Central memory CD4-positive, alpha-beta T cell (primary cell): Measurements from ENCODE around the gene HMX1.

Experiments
- DNase-seq: peaks from one replicate; pipeline ENCODE4 v3.0.0; 2022

HMX1 gene

DNA sequence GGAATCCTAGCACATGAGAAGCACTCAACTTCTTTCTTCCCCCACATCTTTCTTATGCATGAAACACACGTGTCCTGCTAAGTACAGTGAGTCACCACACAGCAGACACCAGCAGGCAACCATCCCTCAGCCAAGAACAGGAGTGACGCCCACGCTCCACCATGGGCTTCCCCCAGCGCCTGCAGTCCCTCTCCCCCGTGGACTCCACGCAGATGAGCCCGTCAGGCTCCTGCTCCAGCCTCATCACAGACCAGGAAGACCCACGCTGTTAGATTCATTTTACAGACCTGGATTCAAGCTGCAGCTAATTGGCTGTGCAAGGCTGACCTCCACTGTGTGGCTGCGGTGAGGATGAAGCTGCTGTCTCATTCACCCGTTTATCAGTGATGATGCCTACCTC is 16.7 kb downstream of the HMX1 start:
- DNase-seq = no peak

DNA sequence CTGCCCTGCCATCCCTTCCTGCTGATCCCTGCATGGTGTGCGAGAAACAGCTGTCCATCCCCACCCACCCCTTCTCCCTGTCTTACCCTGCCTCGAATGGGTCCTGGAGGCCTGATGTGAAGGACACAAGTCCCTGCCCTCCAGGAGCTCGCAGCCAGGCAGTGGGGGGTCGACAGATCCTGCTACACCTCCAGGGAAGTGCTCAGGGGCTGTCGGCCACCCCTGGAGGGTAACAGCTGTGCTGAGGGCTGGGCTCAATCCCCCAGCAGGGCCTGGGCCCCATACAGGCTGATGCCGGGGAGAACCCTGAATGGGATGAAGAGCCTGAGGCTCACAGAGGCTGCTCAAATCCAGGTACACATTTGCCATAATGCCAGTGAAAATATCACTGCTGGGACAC is 17.6 kb downstream of the HMX1 start:
- no peak for DNase-seq

DNA sequence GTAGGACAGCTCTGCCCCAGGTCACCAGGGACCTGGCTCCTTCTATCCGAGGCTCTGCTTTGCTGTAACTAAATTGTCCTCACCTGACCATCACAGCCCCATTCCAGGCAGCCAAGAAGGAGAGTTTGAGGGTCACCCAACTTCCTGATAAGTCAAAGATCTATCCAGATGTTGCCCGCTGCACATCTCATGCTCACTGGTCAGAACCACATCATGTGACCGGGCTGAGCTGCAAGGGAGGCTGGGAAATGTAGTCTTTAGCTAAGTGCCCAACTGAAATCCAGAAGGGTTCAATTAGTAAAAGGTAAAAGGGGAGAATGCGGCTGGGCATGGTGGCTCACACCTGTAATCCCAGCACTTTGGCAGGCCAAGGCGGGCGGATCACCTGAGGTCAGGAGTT is 18.4 kb downstream of the HMX1 start:
- no peak for DNase-seq

DNA sequence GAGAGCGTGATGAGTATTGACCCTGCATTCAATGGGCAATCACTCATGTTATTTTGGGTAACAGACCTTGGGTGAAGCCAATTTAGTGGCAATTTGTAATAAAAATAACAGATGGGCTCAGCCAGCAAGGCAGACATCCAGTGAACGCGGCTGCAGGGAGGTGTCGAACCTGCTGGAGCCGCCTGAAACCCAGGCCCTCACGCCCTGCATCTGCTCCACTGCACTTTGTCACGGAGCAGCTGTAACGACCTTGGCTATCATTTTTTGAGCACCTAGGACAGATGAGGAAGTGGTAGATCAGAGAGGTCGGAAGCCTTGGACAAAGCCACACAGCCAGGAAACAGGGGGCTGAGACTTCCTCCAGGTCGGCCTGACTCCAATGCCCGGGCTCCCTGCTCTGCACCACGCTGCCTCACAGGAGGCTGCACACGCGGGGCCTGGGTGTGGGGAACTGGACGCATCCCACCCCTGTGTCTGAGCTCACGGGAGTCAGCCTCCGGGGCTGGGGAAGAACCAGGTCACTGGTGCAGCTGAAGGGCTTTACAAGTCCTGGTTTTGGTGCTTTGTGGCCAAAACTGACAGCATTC is 19.4 kb downstream of the HMX1 start:
- no peak for DNase-seq

DNA sequence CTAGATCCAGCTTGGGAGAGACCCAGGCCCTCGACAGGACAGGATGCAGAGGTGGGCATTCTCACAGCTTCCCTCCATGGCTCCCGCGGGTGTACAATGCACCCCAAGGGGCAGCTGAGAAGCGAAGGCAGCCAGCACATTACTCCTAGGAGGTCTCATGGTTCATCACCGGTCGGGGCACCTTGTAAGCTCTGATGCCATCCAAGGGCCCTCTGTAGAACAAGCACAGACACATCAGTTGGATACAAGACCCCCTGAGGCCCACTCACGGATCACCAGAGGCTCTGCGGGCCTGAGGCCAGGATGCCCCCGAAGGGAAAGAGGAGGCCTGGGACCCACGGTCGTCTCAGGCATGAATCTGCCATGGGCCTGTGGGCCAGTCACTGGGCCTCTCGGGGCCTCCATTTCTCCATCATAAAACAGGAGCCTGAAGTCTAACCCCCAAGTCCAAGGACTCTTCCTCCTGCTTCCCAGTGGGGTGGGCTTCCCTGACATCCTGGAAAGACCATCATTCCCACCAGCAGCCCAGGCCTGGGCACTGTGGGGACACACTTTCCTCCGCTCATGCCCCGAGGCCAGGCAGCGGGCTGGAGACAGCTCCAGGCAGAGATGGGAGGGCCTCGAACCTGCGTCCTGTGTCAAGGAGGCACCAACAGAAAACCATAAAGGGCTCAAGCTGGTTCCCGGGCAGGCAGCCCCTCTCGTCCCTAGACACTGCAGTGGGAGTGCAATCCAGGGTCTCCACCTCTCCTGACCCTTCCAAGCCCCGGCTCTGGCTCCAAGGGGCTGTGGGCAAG is 20.1 kb downstream of the HMX1 start:
- DNase-seq = no peak

DNA sequence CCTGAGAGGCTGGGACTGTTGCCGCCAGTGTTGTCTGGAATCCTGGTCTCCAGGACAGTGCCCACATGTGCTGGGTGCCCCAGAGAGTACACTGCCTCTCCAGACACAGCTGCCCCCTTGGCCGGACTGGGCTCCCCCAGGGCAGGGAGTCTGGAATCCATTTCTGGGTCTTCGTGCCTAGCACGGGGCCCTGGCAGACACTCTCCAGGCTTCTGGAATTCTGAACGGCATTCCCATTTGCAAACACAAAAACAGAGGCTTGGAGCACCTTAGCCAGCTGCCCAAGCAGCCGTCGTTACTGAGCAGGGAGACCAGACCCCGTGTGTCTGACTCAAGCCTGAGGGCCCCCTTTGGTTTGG is 20.8 kb downstream of the HMX1 start:
- DNase-seq = no peak

DNA sequence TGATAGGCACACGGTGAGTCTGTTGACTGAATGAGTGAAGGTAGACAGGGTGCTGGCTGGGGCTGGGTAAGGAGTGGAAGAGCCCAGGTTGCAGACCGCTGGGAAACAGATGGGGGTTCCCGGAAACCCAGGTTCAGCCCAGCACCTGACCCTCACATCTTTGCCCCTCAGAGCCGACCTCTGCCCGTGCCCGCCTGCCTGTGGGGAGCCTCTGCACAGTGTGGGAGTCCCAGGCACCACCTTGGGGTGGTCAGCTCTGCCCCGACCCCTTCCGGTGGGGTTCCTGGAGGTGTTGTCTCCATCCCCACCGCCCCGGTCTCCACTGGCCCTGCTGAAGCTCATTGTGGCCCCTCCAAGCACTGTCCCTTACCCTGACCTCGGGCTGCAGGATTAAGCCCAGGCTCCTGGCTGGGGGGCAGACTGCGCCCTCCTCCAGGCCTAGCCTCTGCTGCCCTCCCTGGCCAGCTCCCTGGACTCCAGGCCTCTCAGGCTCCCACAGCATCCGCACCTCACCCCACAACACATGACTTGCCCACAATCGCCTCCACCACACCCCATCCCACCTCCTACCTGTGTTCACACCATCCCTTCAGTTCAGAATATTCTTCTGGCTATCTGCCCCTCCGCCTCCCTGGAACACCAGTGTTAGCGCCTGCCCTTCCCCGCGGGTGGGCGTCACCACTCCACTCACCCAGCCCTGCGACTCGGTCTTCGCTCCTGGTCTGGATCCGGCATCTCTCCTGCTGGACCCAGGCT is 21.4 kb downstream of the HMX1 start:
- no peak for DNase-seq

DNA sequence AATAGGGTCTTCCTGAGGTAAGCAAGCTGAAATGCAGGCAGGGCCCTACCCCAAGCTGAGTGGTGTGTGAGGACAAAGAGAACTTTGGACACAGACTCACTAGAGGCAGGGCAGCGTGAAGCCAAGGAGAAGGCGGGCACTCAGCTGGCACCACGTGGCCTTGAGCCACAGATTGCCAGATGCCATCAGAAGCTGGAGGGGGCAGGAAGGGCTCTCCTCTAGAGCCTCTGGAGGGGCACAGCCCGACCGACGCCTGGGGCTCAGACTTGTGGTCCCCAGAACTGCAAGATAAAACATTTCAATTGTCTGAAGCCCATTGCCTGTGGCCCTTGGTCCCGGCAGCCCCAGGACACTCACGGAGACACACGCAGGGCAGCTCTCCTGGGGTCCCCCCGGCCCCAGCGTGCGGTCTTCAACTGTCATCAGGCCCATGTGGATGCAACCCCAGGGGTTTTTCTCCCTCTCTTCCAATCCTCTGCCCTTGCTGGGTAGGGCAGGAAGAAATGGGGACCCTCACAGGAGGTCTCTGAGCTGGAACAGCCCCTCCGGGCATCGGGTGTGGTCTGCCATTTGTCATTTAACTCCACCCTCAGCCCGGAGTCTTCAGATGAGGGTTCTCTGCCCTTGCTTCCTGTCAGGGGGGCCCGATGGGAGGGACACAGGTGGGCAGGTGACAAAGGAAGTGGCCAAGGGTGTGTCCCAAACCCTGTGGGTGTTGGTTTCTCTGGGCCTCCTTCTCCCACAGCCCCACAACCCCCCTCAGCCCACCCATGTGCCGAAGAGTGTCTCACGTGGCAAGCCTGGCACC is 22.2 kb downstream of the HMX1 start:
- DNase-seq = no peak

DNA sequence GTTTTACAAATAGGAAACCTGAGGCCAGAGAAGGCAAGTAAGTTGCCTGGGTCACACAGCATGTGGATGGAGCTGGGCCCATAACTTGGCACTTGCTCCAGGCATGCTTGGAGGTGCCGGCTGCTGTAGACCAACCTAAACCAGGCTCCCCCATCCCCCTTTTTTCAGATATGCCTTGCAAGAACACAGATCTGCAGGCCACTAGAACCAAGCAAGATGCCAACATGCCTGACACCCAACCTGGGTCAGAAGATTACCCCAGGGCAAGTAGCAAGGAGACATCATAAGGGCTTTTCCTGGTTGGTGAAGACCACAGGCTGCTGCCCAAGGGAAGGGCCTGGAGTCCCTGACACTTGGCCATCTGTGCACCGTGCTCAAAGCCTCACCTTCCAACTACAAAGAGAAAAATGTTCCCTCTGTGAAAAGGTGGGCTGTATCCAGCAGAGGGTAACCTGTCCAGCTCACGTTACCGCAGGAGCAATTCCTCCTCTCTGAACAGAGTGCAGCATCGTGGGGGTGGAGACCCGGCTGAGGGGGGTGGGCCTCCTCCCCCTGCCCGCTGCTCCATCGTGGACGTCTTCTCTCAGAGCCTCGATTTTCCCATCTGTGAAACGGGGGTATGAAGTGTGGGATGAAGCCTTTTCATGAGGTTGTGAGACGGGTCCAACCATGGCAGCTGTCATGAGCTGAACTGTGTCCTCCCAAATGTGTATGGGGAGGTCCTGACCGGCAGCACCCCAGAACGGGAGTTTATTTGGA is 23.0 kb downstream of the HMX1 start:
- no peak for DNase-seq

DNA sequence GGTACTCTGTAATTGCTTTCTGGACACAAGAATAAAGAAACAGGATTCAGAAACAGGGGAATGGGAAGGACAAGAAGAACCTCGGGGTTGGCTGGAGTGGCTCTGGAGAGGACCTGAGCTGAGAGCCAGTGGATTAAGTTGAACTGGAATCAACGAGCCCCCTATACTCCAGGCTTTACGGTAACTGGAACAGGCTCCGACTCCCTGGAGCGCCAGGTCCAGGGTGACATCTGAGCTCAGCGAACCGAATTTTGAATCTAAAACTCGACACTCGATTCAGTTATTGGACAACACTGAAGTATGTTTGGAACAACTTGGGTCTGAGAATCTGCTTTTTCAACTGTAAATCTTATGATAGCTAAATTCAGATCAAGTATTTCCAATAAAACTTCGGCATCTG is 23.9 kb downstream of the HMX1 start:
- DNase-seq = no peak

DNA sequence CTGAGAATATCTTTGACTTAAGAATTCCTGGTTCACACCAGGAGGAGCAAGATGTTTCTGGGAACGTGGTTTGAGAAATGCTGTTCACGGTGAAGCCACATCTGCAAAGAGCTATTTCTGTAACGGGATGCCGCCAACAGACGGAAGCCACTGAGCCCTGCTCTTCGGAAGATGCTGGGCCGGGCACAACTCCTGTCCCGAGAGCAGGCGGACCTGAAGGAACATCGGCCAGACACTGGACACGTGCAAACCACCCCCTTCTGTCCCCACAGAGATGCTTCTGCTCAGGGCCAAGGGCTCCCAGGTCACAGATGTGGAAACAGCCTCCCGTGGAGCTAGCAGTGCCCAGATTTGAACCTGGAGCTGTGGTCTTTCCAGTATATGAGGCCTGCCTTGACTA is 24.3 kb downstream of the HMX1 start:
- no peak for DNase-seq

DNA sequence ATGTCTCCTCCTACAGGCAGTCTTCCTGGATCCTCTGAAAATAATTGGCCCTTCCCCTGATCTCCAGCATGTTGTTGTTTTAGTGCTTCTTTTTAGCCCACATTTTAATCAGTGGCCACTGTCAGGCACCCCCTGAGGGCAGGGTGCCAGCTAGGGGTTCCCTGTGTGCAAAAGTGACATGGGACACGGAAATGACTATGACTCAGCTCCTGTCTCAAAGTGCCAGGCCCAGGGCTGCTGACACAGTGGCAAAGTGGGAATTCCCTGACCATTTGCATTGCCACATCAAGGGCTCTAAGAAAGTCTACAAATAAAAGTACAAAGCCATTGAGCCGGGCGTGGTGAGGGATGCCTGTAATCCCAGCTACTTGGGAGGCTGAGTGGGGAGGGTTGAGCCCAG is 24.8 kb downstream of the HMX1 start:
- DNase-seq = no peak

DNA sequence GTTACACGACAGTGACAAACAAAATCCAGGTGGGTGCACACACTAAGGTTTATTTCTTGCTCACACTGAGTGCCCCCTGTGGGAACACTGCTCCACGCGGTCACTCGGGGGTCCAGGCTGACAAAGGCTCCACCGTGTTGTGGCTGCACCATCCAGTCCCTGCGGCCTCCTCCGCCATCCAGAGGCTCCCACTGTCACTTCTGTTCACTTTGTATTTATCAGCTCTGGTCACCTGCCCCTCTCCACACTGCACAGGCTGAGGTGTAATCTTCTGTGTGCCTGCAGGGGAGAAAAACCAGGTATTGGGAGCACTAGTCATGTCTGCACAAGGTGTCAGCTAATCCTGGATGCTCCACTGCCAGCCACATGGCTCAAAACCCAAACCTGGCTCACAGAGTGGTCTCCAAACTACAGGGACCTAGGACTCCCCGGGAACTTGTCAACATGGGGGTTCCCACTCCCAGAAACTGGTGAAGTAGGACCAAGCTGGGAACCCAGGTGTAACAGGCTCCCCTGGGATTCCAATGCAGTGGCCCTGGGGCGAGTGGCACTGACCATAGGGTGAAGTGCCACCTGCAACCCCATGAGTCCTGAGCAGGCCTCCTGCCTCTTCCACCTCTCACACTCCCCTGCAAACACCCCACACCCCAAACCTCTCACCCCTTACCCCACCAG is 25.5 kb downstream of the HMX1 start:
- no peak for DNase-seq

DNA sequence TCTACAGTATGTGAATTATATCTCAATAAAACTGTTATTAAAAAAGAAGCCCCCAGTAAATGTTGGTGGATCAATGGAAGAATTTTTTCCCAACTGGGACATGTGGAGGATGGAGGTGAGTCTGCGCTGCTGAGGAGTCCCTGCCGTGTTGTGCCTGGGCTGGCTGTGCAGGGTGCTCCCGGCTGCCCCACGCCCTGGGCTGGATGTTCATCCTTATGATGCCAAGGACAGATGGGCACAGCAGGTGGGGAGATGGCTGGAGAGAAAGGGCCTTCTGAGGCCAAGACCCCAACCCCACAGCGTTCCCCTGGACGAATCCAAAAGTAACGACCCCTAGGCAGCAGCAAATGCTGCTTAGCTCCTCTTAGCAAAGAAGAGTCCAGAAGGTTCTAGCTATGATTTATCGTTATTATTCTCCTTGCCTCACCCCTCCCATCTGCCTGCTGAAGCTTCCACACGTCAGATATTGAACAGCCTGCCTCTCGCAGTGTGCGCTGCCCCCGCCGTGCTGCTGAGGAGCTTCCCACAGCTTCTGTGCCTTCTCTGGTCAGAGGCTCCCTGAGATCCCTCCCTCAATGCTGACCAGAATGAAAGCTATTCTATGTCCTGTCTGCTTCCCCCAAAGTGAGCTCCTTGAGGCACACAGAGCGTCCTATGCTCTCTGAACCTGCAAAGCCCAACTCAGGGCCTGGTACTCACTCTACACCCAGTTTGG is 26.5 kb downstream of the HMX1 start:
- no peak for DNase-seq

DNA sequence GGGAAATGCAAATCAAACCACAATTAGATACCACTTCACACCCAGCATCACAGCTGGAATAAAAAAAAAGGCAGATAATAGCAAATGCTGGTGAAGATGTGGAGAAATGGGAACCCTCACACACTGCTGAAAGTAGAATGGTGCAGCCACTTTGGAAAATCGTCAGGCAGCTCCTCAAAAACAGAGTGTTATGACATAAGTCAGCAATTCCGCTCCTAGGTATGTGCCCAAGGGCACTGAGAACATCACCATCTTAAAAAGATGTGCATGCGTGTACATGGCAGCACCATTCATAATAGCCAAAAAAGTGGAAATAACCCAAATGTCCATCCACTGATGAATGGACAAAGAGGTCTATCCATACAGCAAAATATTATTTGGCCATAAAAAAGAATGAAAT is 28.0 kb downstream of the HMX1 start:
- DNase-seq = no peak

DNA sequence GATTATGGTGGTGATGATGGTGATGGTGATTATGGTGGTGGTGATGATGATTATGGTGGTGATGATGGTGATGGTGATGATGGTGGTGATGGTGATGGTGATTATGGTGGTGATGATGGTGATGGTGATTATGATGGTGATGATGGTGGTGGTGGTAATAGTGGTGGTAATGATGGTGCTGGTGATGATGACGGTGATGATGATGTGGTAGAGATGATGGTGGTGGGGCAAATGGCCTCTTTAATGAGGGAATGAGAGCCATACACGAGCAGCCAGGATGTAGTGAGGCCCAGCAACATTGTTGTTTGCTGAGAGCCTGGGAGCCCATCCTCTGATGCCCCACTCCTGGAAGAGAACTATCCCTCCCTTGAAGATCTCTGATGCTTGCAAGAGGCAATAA is 29.0 kb downstream of the HMX1 start:
- DNase-seq = no peak

DNA sequence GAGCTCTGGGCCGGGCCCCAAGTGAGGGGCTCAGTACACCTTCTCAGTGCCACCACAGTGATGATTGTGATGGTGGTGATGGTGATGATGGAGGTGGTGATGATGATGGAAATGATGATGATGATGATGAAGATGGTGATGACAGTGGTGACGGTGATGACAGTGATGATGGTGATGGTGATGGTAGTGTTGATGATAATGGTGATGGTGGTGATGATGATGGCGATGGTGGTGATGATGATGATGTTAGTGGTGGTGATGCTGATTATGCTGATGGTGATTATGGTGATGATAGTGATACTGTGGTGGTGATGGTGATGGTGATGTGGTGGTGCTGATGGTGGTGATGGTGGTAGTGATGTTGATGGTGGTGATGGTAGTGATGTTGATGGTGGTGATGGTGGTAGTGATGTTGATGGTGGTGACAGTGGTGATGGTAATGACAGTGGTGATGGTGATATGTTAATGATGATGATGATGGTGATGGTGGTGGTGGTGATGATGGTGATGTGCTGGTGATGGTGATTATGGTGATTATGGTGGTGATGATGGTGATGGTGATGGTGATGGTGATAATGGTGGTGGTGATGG is 29.9 kb downstream of the HMX1 start:
- DNase-seq = no peak

DNA sequence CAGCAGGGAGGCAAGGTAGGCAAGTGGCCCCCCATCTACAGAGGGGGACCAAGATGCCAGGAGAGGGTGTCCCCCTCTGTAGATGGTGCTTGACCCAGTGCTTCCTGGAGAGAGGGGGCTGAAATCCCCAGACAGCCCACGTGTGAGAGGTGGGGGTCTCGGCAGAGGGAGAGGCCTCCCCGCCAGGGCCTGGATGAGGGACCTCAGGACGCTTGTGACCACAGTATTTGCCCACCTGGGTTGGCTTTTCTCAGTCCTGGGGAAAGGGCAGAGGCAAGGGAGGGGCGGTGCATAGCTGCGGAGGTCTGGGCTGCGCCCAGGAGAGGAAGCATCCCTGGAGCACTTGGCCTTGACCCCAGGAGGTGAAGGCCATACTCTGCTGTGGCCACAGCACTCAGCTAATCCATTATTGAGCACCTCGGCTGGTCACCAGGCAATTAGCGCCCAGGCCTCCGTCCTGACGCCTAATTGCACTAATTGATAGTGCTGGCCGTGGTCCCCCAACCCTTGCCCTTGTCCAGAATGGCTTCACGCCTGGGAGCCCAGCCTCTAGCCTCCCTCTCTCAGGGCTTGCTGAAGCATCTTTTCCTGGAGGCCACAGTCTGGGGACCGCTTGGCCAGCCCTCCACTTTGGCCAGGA is 30.7 kb downstream of the HMX1 start:
- DNase-seq = no peak

DNA sequence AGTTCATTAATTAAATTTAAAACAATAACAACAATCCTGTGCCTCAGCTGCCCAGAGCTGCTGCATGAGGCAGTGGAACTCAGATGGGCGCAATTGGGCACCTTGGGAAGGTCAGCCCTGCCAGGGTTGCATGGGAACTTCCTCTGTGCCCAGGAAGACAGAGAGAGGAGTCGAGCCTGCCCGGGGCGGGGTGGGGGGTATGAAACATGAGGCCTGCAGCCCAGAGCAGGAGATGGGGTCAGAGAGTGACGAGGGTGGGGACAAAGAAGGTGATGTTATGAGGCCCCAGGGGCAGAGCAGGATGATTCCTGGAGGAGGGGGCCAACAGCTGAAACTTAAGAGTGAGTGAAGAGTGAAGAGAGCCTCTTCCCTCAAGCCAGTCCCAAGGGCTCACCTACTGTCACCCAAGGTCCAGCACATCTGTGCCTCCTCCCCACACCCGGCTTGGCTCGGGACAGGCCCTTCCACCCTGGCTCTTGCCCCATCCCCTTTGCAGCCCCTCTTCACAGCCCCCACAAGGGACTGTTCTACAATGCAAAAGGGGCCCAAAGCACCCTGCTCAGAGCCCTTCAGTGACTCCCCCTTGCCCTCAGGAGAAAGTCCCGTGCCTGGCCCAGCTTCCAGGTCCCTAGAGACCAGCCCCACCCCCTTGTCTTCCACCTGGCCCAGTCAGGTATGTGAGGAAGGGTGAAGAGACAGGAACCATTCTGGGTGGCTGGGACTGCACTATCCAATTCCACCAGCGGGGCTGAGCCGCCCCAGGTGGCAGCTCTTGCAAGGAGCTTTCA is 31.4 kb downstream of the HMX1 start:
- no peak for DNase-seq
